ENCODE results near the gene C17orf100.
A peak's percentile ranks its signal among the peaks of the same experiment; 100 is the strongest.

Gene C17orf100

DNA sequence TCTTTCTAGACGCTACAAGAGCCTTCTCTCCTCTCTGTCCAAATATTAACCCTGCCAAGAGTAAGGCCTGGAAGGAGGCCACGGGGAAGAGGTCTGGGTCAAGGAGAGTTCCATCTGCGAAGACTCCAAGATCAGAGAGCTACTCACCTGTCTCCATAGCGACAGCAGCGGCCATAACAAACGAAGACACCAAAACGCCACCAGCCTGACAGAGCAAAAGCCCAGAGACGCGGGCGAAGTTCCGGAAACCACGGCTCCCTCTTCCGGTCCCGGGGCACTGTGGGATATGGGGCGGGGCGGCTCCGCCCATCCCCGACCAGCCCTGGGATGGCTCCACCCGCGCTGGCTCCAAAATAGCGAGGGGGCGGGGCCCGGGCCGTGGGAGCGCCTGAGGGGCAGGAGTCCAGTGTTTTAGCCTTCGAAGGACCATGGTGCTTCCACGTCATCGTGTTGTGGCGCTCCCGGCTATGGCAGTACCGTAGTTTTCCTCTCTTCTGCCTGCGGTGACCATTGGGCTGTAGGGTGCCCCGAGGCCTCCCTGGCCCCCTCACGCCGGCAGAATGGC lies at the start of gene C17orf100, which contains the start of gene MED31:
C17orf100 (plus strand) TSS at position 409 of the 565 bp plus-strand sequence; CDS start at position 561, 152 bp downstream.
MED31 (minus strand) TSS at position 252 of the 565 bp plus-strand sequence; CDS start at position 175, 77 bp downstream.
- DNase-seq (ENCODE audit: low spot score) = peak; percentile 99

DNA sequence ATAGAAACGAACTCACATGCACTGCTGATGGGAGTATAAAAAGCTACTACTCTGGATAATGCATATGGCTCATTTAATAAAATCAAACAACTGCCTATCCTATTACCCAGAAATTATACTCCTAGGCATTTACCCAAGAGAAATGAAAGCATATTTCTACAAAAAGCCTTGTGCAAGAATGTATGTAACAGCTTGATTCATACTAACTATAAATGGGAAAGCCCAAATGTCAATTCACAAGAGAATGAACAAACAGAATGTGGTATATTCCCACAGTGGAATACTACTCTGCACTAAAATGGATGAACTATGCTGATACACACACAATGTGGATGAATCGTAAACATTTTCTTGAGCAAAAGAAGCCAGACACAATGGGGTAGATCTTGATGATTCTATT lies 49.4 kb upstream of the C17orf100 start:
- DNase-seq (ENCODE audit: low spot score) = no peak

- no peak for DNase-seq (ENCODE audit: low spot score)
These were observed 47.7 kb upstream of the C17orf100 start for GRCh38 chr17:6603744-6604325.

GRCh38 chr17:6605142-6605541 lies 46.4 kb upstream of the C17orf100 start:
- no peak for DNase-seq (ENCODE audit: low spot score)

GRCh38 chr17:6608321-6608720 lies 43.2 kb upstream of the C17orf100 start:
- no peak for DNase-seq (ENCODE audit: low spot score)

DNA sequence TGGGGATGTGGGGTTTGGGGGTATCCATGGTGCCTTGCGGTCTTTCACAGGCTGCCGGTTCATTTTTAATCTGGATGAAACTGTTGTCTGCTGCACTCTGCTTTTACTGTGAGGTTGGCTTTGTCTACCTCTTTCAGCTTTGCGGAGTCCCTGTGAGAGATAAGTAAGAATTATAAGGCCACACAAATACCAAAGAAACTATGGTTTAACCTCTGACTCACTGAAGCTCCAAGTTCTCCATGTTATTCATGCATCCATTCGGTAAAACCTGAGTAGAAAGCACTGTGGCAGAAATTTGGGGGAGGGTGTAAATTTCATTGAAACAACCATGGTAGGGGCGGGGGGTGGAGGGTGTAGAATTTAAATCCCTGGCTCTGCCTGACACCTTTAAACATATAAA lies 41.6 kb upstream of the C17orf100 start:
- no peak for DNase-seq (ENCODE audit: low spot score)

DNA sequence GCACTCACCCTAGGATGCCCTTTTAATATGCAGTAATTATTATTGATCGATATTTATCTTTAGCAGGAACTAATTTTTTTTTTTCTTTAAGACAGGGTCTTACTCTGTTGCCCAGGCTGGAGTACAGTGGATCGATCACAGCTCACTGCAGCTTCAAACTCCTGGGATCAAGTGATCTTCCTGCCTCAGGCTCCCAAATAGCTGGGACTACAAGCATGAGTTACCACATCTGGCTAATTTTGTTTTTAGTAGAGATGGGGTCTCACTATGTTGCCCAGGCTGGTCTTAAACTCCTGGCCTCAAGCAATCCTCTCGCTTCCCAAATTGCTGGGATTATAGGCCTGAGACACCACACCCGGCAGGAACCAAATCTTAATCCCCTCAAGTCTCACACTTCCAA lies 40.3 kb upstream of the C17orf100 start:
- DNase-seq (ENCODE audit: low spot score) = no peak

GRCh38 chr17:6623941-6624340 lies 27.6 kb upstream of the C17orf100 start:
- no peak for DNase-seq (ENCODE audit: low spot score)

DNA sequence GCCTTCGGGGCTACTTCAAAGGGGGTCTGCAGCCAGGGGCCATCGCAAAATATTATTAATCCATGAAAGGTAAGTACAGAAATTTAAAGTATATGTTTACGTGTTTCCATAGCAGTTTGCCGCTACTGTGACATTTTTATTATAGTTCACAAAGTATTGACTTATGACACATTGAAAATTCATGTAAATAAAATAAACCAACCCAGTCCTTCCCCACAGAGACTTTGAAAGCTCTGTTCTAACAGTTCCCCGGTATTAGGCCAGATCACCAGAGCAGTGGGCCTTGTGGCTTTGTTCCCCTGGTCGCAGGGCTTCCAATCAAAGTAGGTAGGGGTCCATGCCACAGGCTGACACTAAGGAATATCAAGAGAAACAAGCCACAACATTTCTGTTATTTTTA lies 24.9 kb upstream of the C17orf100 start:
- DNase-seq (ENCODE audit: low spot score) = no peak

DNA sequence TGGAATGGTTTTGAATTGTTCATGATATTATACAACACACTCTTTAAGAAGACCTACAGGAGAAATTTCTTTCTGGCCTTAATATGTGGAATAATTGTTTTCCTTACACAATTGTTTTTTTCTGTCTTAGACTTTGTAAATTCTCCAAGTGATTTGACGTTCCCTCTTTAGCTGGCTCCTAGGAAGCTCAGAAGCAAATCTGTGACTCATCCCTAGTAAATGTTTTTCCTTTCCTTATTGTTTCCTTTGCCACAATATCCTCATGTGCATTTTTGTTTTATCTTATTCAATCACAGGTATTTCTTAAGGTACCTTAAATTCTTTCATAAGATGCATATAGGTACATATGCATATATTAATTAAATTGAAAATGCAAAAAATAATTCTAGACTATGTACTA lies 24.5 kb upstream of the C17orf100 start:
- peak; percentile 22 for DNase-seq (ENCODE audit: low spot score)

DNA sequence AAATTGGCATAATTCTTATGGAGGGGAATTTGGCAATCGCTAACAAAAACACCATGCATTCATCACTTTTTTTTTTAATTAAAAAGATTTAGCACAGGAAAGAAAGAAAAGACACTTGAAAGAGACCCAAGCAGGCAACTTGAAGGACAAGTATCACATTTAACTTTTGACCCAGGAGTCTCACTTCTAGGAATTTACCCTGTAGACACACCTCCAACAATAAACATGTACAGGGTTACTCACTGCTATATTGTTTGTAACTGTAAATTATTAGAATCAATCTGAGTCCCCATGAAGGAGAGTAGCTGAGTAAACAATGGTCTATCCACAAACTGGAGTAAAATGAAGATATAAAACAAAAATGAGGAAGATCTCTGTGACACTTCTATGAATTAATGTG lies 21.2 kb upstream of the C17orf100 start:
- no peak for DNase-seq (ENCODE audit: low spot score)

GRCh38 chr17:6632530-6632929 lies 19.0 kb upstream of the C17orf100 start:
- DNase-seq (ENCODE audit: low spot score) = no peak

- DNase-seq (ENCODE audit: low spot score) = no peak
These were observed 18.3 kb upstream of the C17orf100 start for GRCh38 chr17:6633263-6633662.

DNA sequence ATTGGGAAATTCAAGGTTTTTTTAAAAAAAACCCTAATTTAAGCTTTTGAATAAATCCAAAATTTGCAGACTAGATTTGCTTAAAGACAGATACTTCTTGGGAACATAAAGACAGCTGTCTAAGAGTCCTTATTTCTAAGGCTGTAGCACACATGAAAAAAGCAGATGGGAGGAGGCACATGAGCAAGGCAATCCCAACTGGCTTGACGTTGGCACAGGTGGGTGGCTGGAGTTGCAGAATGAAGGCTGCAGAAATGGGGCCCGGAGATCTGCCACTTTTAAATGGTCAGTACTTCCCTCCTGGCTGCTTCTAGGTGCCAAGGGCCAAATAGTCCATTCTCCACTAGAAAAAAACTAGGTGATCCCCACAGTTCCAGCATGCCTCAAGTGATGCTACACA lies 15.5 kb upstream of the C17orf100 start:
- DNase-seq (ENCODE audit: low spot score) = no peak

DNA sequence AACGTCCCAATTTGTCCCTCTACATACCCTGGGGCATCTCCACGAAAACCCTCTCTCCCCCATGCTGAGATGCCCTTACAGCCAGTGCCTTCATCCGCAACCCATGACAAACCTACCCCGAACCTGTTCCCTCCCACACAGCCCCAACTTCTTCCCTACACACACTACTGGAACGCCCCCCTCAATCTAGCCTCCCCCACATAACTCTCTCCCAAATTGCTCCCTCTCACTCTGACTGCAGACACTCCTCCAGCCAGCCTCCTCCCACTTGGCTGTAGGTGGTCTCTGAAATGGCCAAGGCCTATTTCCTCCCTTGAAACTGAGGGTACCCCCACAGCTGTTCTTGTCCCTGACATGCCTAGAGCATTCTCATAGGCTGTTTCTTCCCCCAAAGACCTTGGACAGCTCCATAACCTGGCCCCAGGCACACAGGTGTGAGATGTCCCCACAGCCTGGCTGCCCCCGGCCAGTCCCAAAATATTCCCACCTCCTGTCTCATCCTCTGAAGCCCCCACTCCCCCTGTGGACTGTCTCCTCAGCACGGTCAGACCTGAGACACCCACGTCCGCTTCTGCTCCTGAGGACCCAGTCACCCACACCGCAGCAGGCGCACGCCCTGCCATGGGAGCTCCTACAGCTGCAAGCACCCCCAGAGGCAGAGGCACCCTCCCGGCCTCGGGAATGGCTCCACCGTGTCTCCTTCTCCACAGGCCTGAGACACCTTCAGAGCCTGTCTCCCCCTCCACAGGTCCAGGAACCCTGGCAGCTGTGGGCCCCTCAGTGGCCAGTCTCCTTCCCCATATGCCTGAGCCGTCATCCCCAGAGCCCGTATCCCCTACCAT lies 14.7 kb upstream of the C17orf100 start:
- no peak for DNase-seq (ENCODE audit: low spot score)

DNA sequence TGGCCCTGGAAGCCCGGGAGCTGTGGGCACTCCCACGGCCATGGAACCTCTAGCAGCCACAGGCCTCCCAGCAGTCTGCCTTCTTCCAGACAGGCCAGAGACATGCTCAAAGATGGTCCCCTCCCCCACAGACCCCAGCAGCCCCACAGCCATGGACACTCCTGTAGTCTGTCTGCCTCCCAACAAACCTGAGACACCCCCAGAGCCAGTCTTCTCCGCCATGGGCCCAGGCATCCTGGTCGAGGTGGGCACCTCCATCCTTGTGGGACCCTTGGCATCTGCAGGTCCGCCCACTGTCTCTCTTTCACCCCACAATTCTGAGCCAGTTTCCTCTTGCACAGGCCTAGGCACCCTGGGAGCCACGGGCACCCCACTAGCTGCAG lies 14.1 kb upstream of the C17orf100 start:
- no peak for DNase-seq (ENCODE audit: low spot score)

- no peak for DNase-seq (ENCODE audit: low spot score)
These were observed 13.3 kb upstream of the C17orf100 start for GRCh38 chr17:6638046-6638908.

DNA sequence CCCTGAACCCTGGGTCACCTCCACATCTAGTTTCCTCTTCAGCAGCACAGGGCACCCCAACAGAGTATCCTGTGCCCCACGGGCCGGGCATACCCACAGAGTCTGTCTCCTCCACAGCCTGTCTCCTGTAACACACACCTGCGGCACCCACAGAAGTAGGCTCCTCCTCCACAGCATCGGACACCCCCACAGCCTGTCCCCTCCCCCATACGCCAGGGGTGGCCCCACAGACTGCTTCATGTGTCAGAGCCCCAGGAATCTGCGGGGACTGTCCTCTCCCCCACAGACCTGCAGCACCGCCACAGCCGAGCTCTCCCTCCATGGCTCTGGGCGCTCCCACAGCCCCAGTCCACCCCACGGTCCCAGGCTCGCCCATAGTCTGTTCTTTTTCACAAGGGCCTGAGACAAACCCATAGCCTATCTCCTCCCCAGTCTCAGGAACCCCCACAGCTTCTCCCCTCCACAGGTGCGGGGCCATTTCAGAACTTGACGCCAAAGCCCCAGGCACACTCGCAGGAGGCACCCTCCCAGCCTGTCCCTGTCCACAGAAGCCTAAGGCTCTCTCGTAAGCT lies 12.5 kb upstream of the C17orf100 start:
- DNase-seq (ENCODE audit: low spot score) = no peak

DNA sequence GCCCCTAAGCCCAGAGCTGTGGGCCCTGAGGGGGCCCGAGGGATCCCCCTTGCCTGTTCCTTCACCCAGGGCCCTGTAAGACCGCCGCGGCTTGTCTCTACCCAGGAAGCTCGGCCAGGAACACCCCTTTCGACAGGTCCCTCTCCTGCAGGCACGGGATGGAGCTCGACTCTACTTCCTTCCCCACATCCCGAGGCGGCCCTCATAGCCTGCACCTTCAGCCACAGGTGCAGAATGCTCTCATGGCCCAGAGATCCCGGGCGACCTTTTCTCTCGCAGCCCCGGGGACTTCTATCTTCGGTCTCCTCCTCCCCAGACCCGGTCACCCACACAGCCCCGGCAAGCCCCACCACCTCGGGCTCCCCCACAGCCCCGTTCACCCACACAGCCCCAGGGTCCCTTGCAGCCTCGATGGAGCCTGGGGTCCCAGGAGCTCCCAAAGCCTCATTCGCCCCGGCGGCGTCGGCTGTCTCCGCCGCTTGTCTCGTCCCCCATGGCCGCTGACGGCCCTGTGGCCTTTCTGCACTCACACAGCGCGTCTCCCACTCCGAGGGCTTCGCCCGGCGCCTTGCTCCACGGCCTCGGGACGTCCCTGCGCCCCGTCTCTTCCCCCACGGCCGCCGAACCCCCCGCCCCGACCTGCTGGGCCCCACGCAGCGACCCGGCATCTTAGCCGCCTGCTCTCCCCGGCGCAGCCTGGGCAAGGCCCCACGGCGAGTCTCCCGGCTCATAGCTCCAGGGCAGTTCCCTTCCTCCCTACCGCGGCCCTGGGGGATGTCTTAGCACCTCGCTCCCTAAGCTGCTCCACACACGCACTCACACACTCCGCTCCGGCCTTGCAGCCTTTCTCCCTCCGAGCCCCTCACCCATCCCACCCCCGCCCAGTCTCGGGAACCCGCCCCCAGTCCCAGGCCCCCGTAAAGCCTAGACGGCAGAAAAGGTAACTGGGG lies 11.7 kb upstream of the C17orf100 start:
- DNase-seq (ENCODE audit: low spot score) = peak; percentile 60

- DNase-seq (ENCODE audit: low spot score) = peak; percentile 86
These were observed 10.9 kb upstream of the C17orf100 start, which contains the start of the genes KIAA0753 and TXNDC17 for GRCh38 chr17:6640536-6641246. Gene KIAA0753 (minus strand): TSS chr17:6640711. CDS start chr17:6635103, 5,608 bp downstream. Gene TXNDC17 (plus strand): TSS chr17:6641060. CDS start chr17:6641083, 23 bp downstream.

Data from hepatic stellate cell (primary cell).